MM.1S (cell line): ENCODE data around the gene WWC2.

ENCODE experiments used
- EZH2phosphoT487 ChIP-seq: fragments of 300-600 bp; sonication (generic); IDR thresholded peaks from 2 replicates; pipeline ENCODE4 v1.6.1; 2018; ENCODE audit warnings: antibody characterized with exemption, low read length
- TF ChIP-seq, protein P1 (sequence below): fragments of 300-600 bp; sonication (generic); IDR thresholded peaks from 2 replicates; pipeline ENCODE4 v1.5.1; 2016; ENCODE audit warnings: antibody characterized with exemption, low read length, mixed read lengths

DNA sequence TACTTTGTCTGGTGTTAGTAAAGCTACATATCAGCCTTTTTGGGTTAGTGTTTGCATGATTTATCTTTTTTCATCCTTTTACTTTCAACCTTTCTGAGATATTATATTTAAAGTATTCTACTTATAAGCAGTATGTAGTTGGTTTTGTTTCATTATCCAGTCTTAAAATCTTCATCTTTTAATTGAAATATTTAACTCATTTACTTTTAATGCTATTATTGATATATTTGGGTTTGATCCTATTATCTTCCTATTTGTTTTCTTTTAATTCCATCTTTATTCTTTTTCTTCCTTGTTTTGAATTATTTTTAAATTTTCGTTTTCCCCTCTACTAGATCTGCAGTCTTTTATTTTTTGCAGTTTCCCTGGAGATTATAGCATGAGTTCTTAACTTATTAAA is 177.0 kb downstream of the WWC2 start:
- TF ChIP-seq, protein P1, sequence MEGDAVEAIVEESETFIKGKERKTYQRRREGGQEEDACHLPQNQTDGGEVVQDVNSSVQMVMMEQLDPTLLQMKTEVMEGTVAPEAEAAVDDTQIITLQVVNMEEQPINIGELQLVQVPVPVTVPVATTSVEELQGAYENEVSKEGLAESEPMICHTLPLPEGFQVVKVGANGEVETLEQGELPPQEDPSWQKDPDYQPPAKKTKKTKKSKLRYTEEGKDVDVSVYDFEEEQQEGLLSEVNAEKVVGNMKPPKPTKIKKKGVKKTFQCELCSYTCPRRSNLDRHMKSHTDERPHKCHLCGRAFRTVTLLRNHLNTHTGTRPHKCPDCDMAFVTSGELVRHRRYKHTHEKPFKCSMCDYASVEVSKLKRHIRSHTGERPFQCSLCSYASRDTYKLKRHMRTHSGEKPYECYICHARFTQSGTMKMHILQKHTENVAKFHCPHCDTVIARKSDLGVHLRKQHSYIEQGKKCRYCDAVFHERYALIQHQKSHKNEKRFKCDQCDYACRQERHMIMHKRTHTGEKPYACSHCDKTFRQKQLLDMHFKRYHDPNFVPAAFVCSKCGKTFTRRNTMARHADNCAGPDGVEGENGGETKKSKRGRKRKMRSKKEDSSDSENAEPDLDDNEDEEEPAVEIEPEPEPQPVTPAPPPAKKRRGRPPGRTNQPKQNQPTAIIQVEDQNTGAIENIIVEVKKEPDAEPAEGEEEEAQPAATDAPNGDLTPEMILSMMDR, result no peak
- TF ChIP-seq EZH2phosphoT487, result no peak
